Tibial nerve (tissue), 3 donors: ENCODE measurements around the gene CENPP.

Source experiments
- POLR2A ChIP-seq, 2 donors: fragments of 450-650 bp; IDR thresholded peaks; one replicate each; pipeline ENCODE4 v1.6.1; 2017; ENCODE audit warnings: antibody characterized with exemption in 2 of 2, mild to moderate bottlenecking in 2 of 2, moderate library complexity in 2 of 2
- TF ChIP-seq, protein P1 (sequence below), 5 experiments: fragments of 200-600 bp in 3 of 5; fragments of 450-650 bp in 2 of 5; sonication (generic) in 3 of 5; IDR thresholded peaks; one replicate each; pipeline ENCODE4 v1.5.1; 2016 to 2019; ENCODE audit warnings: antibody characterized with exemption in 5 of 5, mild to moderate bottlenecking in 3 of 5, moderate library complexity in 2 of 5

DNA sequence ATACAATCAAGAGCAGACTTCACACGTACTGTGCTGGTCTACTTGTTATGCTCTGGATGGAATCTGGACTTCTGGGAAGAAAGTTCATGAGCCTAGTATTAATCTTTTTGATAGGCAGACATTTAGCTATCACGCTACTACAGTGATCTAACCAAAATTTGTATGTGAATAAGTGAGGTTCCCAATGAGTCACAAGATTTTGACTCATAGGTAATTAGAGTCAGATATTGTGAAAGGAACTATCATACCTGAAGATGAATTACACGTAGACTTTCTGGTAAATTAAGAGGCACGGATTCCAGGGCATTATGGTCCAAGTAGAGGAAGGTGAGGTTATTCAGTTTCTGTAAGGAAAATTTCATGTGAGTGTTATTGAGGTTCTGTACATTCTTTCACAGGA is 60.2 kb downstream of the CENPP start:
- TF ChIP-seq POLR2A (IDR thresholded peaks at IDR 0.05), result no peak
- TF ChIP-seq, protein P1, sequence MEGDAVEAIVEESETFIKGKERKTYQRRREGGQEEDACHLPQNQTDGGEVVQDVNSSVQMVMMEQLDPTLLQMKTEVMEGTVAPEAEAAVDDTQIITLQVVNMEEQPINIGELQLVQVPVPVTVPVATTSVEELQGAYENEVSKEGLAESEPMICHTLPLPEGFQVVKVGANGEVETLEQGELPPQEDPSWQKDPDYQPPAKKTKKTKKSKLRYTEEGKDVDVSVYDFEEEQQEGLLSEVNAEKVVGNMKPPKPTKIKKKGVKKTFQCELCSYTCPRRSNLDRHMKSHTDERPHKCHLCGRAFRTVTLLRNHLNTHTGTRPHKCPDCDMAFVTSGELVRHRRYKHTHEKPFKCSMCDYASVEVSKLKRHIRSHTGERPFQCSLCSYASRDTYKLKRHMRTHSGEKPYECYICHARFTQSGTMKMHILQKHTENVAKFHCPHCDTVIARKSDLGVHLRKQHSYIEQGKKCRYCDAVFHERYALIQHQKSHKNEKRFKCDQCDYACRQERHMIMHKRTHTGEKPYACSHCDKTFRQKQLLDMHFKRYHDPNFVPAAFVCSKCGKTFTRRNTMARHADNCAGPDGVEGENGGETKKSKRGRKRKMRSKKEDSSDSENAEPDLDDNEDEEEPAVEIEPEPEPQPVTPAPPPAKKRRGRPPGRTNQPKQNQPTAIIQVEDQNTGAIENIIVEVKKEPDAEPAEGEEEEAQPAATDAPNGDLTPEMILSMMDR (IDR thresholded peaks at IDR 0.05), result no peak
